Measurements from ENCODE around the gene TSC22D1.

- TF ChIP-seq, protein P1, sequence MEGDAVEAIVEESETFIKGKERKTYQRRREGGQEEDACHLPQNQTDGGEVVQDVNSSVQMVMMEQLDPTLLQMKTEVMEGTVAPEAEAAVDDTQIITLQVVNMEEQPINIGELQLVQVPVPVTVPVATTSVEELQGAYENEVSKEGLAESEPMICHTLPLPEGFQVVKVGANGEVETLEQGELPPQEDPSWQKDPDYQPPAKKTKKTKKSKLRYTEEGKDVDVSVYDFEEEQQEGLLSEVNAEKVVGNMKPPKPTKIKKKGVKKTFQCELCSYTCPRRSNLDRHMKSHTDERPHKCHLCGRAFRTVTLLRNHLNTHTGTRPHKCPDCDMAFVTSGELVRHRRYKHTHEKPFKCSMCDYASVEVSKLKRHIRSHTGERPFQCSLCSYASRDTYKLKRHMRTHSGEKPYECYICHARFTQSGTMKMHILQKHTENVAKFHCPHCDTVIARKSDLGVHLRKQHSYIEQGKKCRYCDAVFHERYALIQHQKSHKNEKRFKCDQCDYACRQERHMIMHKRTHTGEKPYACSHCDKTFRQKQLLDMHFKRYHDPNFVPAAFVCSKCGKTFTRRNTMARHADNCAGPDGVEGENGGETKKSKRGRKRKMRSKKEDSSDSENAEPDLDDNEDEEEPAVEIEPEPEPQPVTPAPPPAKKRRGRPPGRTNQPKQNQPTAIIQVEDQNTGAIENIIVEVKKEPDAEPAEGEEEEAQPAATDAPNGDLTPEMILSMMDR (conservative IDR thresholded peaks at IDR 0.05; ENCODE audit: low read length): no peak
- TF ChIP-seq EZH2phosphoT487 (IDR thresholded peaks at IDR 0.05; ENCODE audit: borderline replicate concordance): no peak
These were observed 161.4 kb downstream of the TSC22D1 start for GRCh38 chr13:44414716-44415115.
